HEK293T (cell line): ENCODE results near the gene MAML1.

ENCODE experiments used
- CTBP1 ChIP-seq: fragments of 450-650 bp; IDR thresholded peaks from 2 replicates; pipeline ENCODE4 v1.6.1; 2016; ENCODE audit warnings: borderline replicate concordance
- ELF4 ChIP-seq: fragments of 450-650 bp; IDR thresholded peaks from 2 replicates; pipeline ENCODE4 v1.6.1; 2017; ENCODE audit warnings: antibody characterized with exemption

GRCh38 chr5:179772351-179772750, 39.7 kb downstream of the MAML1 start:
- TF ChIP-seq ELF4 (no peak), CTBP1 (no peak)
